SK-N-SH (cell line): ENCODE data around the gene PSMD10. TPM values are rescaled to one million over a fixed set of nuclear protein-coding genes. Genes with fewer than 3 reads are reported as not detected.

Experiments
- CTCF ChIA-PET: fragments of 300-600, 350-600 bp; formaldehyde crosslinking; extraction: SDS; loops from one replicate; lab custom pipeline; 2021; lab: Yijun Ruan, JAX
- POLR2A ChIA-PET: fragments of 350-600 bp; sonication (Branson Sonifier 250); formaldehyde crosslinking; extraction: SDS; loops from one replicate; lab custom pipeline; 2020; ENCODE audit warnings: antibody characterized with exemption, inconsistent platforms; lab: Yijun Ruan, JAX
- DNase-seq: peaks from one replicate; pipeline ENCODE4 v3.0.0; 2012
- H2AFZ ChIP-seq: fragments of 200-600 bp; sonication (generic); 2 replicates; pipeline ENCODE4 v1.8.1; 2016; ENCODE audit warnings: antibody characterized with exemption, mild to moderate bottlenecking, low read depth
- H3F3A ChIP-seq: fragments of 200-600 bp; sonication (generic); replicated peaks from 2 replicates; pipeline ENCODE3; 2016; ENCODE audit warnings: antibody characterized with exemption, mild to moderate bottlenecking; ENCODE audit not compliant: insufficient read depth
- H3K27ac ChIP-seq, 2 experiments: fragments of 200-500 bp in 1 of 2; fragments of 200-600 bp in 1 of 2; sonication (Bioruptor generic) in 1 of 2; sonication (generic), shearing (Covaris generic) in 1 of 2; 2 replicates each; pipeline versions ENCODE4 v1.5.1 to v1.6.1; 2014 to 2016; ENCODE audit warnings: low read depth in 2 of 2, inconsistent platforms in 1 of 2, low read length in 1 of 2, mild to moderate bottlenecking in 1 of 2, mixed read lengths in 1 of 2
- H3K27me3 ChIP-seq: fragments of 200-600 bp; sonication (generic), shearing (Covaris generic); 2 replicates; pipeline ENCODE4 v1.6.1; 2016; ENCODE audit warnings: mixed run types; ENCODE audit not compliant: insufficient read depth
- H3K36me3 ChIP-seq, 2 experiments: fragments of 200-500 bp in 1 of 2; fragments of 200-600 bp in 1 of 2; sonication (Bioruptor generic) in 1 of 2; sonication (generic) in 1 of 2; replicated peaks in 1 of 2; 2 replicates each; pipeline versions ENCODE3 to v1.5.1; 2014 to 2016; ENCODE audit warnings: low read length in 1 of 2, mild to moderate bottlenecking in 1 of 2; ENCODE audit not compliant: insufficient read depth in 2 of 2, control insufficient read depth in 1 of 2
- H3K4me1 ChIP-seq, 2 experiments: fragments of 200-500 bp in 1 of 2; fragments of 200-600 bp in 1 of 2; sonication (Bioruptor generic) in 1 of 2; sonication (generic), shearing (Covaris generic) in 1 of 2; 2 replicates each; pipeline versions ENCODE4 v1.5.1 to v1.6.1; 2014 to 2016; ENCODE audit warnings: low read depth in 1 of 2, low read length in 1 of 2, mixed run types in 1 of 2; ENCODE audit not compliant: insufficient read depth in 2 of 2, control insufficient read depth in 1 of 2
- H3K4me2 ChIP-seq: fragments of 200-600 bp; sonication (generic), shearing (Covaris generic); 2 replicates; pipeline ENCODE4 v1.6.1; 2017; ENCODE audit warnings: mixed run types
- H3K4me3 ChIP-seq, 2 experiments: fragments of 200-500 bp in 1 of 2; fragments of 200-600 bp in 1 of 2; sonication (Bioruptor generic) in 1 of 2; sonication (generic), shearing (Covaris generic) in 1 of 2; 2 replicates each; pipeline versions ENCODE4 v1.5.1 to v1.8.1; 2014 to 2016; ENCODE audit warnings: low read depth in 2 of 2, inconsistent platforms in 1 of 2, low read length in 1 of 2, mild to moderate bottlenecking in 1 of 2, mixed read lengths in 1 of 2, moderate library complexity in 1 of 2
- H3K79me2 ChIP-seq: fragments of 200-600 bp; sonication (generic); 2 replicates; pipeline ENCODE4 v1.8.1; 2017; ENCODE audit warnings: mild to moderate bottlenecking; ENCODE audit not compliant: insufficient read depth
- H3K9ac ChIP-seq: fragments of 200-600 bp; sonication (generic); 2 replicates; pipeline ENCODE4 v1.6.1; 2017; ENCODE audit warnings: mixed run types
- H3K9me2 ChIP-seq: fragments of 200-600 bp; sonication (generic); 2 replicates; pipeline ENCODE4 v1.6.1; 2017; ENCODE audit warnings: mixed run types
- H3K9me3 ChIP-seq: fragments of 200-600 bp; sonication (generic); 2 replicates; pipeline ENCODE4 v1.6.1; 2017; ENCODE audit warnings: mixed run types, mild to moderate bottlenecking, moderate library complexity
- H4K20me1 ChIP-seq: fragments of 200-600 bp; sonication (generic); 2 replicates; pipeline ENCODE4 v1.6.1; 2017; ENCODE audit warnings: mild to moderate bottlenecking, mixed run types; ENCODE audit not compliant: insufficient read depth
- CHD2 ChIP-seq: fragments of 150-350 bp; IDR thresholded peaks from 2 replicates; pipeline ENCODE4 v1.6.1; 2018; ENCODE audit warnings: low read length; ENCODE audit not compliant: partially characterized antibody
- ELF1 ChIP-seq: IDR thresholded peaks from 2 replicates; pipeline ENCODE4 v1.4.0; 2012
- EP300 ChIP-seq, 2 experiments: IDR thresholded peaks; 2 replicates each; pipeline versions ENCODE4 v1.4.0 to v1.6.1; 2012; ENCODE audit warnings: borderline replicate concordance in 1 of 2, low read depth in 1 of 2, low read length in 1 of 2
- EZH2phosphoT487 ChIP-seq: fragments of 200-600 bp; sonication (generic); IDR thresholded peaks from 2 replicates; pipeline ENCODE4 v1.6.1; 2017; ENCODE audit warnings: low read depth, mixed run types, mild to moderate bottlenecking, antibody characterized with exemption, moderate library complexity, borderline replicate concordance
- FOSL2 ChIP-seq: IDR thresholded peaks from 2 replicates; pipeline ENCODE4 v1.4.0; 2012; ENCODE audit warnings: low read depth, mild to moderate bottlenecking, moderate library complexity, borderline replicate concordance
- FOXM1 ChIP-seq: IDR thresholded peaks from 2 replicates; pipeline ENCODE4 v1.4.0; 2012; ENCODE audit warnings: low read depth, mild to moderate bottlenecking
- GABPA ChIP-seq: IDR thresholded peaks from 2 replicates; pipeline ENCODE4 v1.4.0; 2012; ENCODE audit warnings: low read depth, mild to moderate bottlenecking
- GATA2 ChIP-seq: sonication (generic); formaldehyde crosslinking; IDR thresholded peaks from 2 replicates; pipeline ENCODE4 v1.5.0; 2020; ENCODE audit warnings: mild to moderate bottlenecking, missing genetic modification reagents
- IRF3 ChIP-seq: fragments of 150-350 bp; IDR thresholded peaks from 2 replicates; pipeline ENCODE4 v1.6.1; 2016; ENCODE audit warnings: mild to moderate bottlenecking, low read depth, low read length
- MAX ChIP-seq: IDR thresholded peaks from 2 replicates; pipeline ENCODE4 v1.4.0; 2012; ENCODE audit warnings: low read depth
- NFIC ChIP-seq: IDR thresholded peaks from 2 replicates; pipeline ENCODE4 v1.4.0; 2012; ENCODE audit warnings: borderline replicate concordance
- NRF1 ChIP-seq: IDR thresholded peaks from 2 replicates; pipeline ENCODE4 v1.6.1; 2012; ENCODE audit warnings: low read depth, mild to moderate bottlenecking, low read length
- PBX3 ChIP-seq: IDR thresholded peaks from 2 replicates; pipeline ENCODE4; 2012
- RAD21 ChIP-seq: IDR thresholded peaks from 2 replicates; pipeline ENCODE4 v1.6.1; 2012; ENCODE audit warnings: mild to moderate bottlenecking, low read length
- RFX5 ChIP-seq: IDR thresholded peaks from 2 replicates; pipeline ENCODE4 v1.6.1; 2012; ENCODE audit warnings: mild to moderate bottlenecking, improper control_type of control experiment, low read length
- RXRA ChIP-seq: IDR thresholded peaks from 2 replicates; pipeline ENCODE4 v1.4.0; 2012; ENCODE audit warnings: low read depth, mild to moderate bottlenecking, borderline replicate concordance
- SIN3A ChIP-seq: IDR thresholded peaks from 2 replicates; pipeline ENCODE4 v1.6.1; 2012; ENCODE audit warnings: low read depth, mild to moderate bottlenecking, low read length, moderate library complexity, borderline replicate concordance
- SMC3 ChIP-seq: IDR thresholded peaks from 2 replicates; pipeline ENCODE4 v1.6.1; 2012; ENCODE audit warnings: low read depth, low read length, improper control_type of control experiment
- TAF1 ChIP-seq: IDR thresholded peaks from 2 replicates; pipeline ENCODE4 v1.6.1; 2012; ENCODE audit warnings: low read depth, mild to moderate bottlenecking, low read length, moderate library complexity, borderline replicate concordance
- TEAD4 ChIP-seq: IDR thresholded peaks from 2 replicates; pipeline ENCODE4 v1.4.0; 2012; ENCODE audit warnings: mild to moderate bottlenecking, borderline replicate concordance; ENCODE audit not compliant: insufficient read depth
- USF1 ChIP-seq: IDR thresholded peaks from 2 replicates; pipeline ENCODE4 v1.4.0; 2012; ENCODE audit warnings: low read depth, borderline replicate concordance
- YY1 ChIP-seq: IDR thresholded peaks from 2 replicates; pipeline ENCODE4 v1.4.0; 2012; ENCODE audit warnings: low read depth, mild to moderate bottlenecking
- WGBS: methylation state at CpG from one replicate; pipeline ENCODE4 v1.1.6; 2017; ENCODE audit warnings: low lambda C conversion rate; 5-methylcytosine and 5-hydroxymethylcytosine counted together
- polyA plus RNA-seq, 3 experiments: library from polyadenylated mRNA; depleted of rRNA; stranded (reverse); fragments of >200 nt; gene quantifications; 2 replicates each; pipeline ENCODE4 v1.2.3, GENCODE V29; 2012

The PSMD10 gene
- polyA plus RNA-seq, 1 of the 3 experiments (the other 2 are of a cell fraction) = 53.0 TPM

- no peak overlapping the region for H2AFZ ChIP-seq
- POLR2A ChIA-PET = no interaction called here
- no peak overlapping the region for H3K9ac ChIP-seq
Observed at GRCh38 chrX:108123591-108124366, 32.4 kb upstream of the PSMD10 start.

GRCh38 chrX:108122748-108123147 lies 31.4 kb upstream of the PSMD10 start:
- CTCF ChIA-PET = no interaction called here
- Histone ChIP-seq H3K79me2 (no peaks in the 10 kb centered on the region), H3K27ac (peak overlapping the region in 1 of 2 experiments; percentile 40; a peak in 2 of 4 replicates), H2AFZ (no peak overlapping the region), H3F3A (no peaks in the 10 kb centered on the region), H3K9me3 (no peaks in the 10 kb centered on the region), H4K20me1 (no peaks in the 10 kb centered on the region), H3K4me2 (no peak overlapping the region), H3K9ac (no peak overlapping the region), H3K36me3 (no peaks in the 10 kb centered on the region), H3K27me3 (no peaks in the 10 kb centered on the region), H3K4me3 (no peak overlapping the region), H3K4me1 (peaks cover 0 to 2% of the 10 kb centered on the region in 2 experiments; a peak in 1 of 4 replicates), H3K9me2 (no peaks in the 10 kb centered on the region)
- 60% methylated on average over 2 of the region's 2 CpGs for WGBS
- DNase-seq = no peak
- TF ChIP-seq NFIC (no peak), SIN3A (no peak), CHD2 (no peak), USF1 (no peak), IRF3 (no peak), NRF1 (no peak), GABPA (no peak), FOXM1 (no peak), RFX5 (no peak), TAF1 (no peak), EP300 (IDR thresholded peaks at IDR 0.05; ENCODE audit: borderline replicate concordance in 1 of 2, low read depth in 1 of 2, low read length in 1 of 2) (no peak), PBX3 (no peak), RXRA (no peak), GATA2 (CRISPR knock-in tag) (no peak)
- POLR2A ChIA-PET = no interaction called here

More at GRCh38 chrX:108123591-108124366, 32.4 kb upstream of the PSMD10 start:
- peaks cover 0 to 2% of the 10 kb centered on the region in 2 experiments; a peak in 1 of 4 replicates for H3K4me1 ChIP-seq
- H3K4me3 ChIP-seq = no peak overlapping the region
- CTCF ChIA-PET = no interaction called here
- H3K9me3 ChIP-seq = no peaks in the 10 kb centered on the region
- H3K79me2 ChIP-seq = no peaks in the 10 kb centered on the region
- WGBS = 47% methylated on average over 3 of the region's 3 CpGs
- H3K9me2 ChIP-seq = no peaks in the 10 kb centered on the region
- H3K27me3 ChIP-seq = no peaks in the 10 kb centered on the region
- TF ChIP-seq RFX5 (no peak), YY1 (no peak), RAD21 (no peak), TEAD4 (no peak), ELF1 (no peak), FOXM1 (no peak), FOSL2 (no peak), EZH2phosphoT487 (no peak), SMC3 (no peak), MAX (no peak)
- DNase-seq = no peak
- no peaks in the 10 kb centered on the region for H3K36me3 ChIP-seq
- H3F3A ChIP-seq = no peaks in the 10 kb centered on the region
- H3K4me2 ChIP-seq = no peak overlapping the region
- H4K20me1 ChIP-seq = no peaks in the 10 kb centered on the region
- no peak overlapping the region for H3K27ac ChIP-seq
